Panc1 (cell line): ENCODE measurements around the gene SFXN2. TPM values are rescaled to one million over a fixed set of nuclear protein-coding genes. Genes with fewer than 3 reads are reported as not detected.

ENCODE experiments used
- ATAC-seq: fragments of 200-7000 bp; cut with Tn5 transposase; 2 replicates; pipeline ENCODE4 v1.9.1; 2020; ENCODE audit warnings: mild to moderate bottlenecking, moderate library complexity
- BruUV-seq: library from RNA; stranded (reverse); fragments of 400-500 nt; replicated peaks from 2 replicates; lab custom pipeline; 2021; lab: Mats Ljungman, UMichigan
- CTCF ChIA-PET: fragments of 300-600 bp; sonication (Branson Sonifier 250); formaldehyde crosslinking; loops from one replicate; lab custom pipeline; 2022; ENCODE audit warnings: antibody characterized with exemption; lab: Charles Lee
- POLR2A ChIA-PET: fragments of 300-600 bp; sonication (Branson Sonifier 250); formaldehyde crosslinking; loops from one replicate; lab custom pipeline; 2022; ENCODE audit warnings: antibody characterized with exemption; lab: Charles Lee
- DNase-seq: peaks from one replicate; pipeline ENCODE4 v3.0.0-alpha.2; 2010; ENCODE audit warnings: low read depth, low spot score
- H3K27ac ChIP-seq: 2 replicates; pipeline ENCODE4 v1.5.1; 2011; ENCODE audit warnings: mild to moderate bottlenecking, low read length, inconsistent platforms
- H3K27me3 ChIP-seq: fragments of 200-500 bp; sonication (Bioruptor generic); 2 replicates; pipeline ENCODE4 v1.6.0; 2014; ENCODE audit warnings: low read length, inconsistent platforms; ENCODE audit not compliant: control insufficient read depth, insufficient read depth
- H3K36me3 ChIP-seq: fragments of 200-500 bp; sonication (Bioruptor generic); 2 replicates; pipeline ENCODE4 v1.5.1; 2014; ENCODE audit warnings: inconsistent platforms, mild to moderate bottlenecking, low read length, moderate library complexity; ENCODE audit not compliant: control insufficient read depth, insufficient read depth
- H3K4me1 ChIP-seq: 2 replicates; pipeline ENCODE4 v1.5.1; 2011; ENCODE audit warnings: inconsistent platforms, mild to moderate bottlenecking, low read length, moderate library complexity; ENCODE audit not compliant: control insufficient read depth, insufficient read depth
- H3K4me3 ChIP-seq, 2 experiments: 2 replicates each; pipeline ENCODE4 v1.5.1; 2011 to 2012; ENCODE audit warnings: low read depth in 2 of 2, low read length in 2 of 2, mild to moderate bottlenecking in 2 of 2, inconsistent platforms in 1 of 2, moderate library complexity in 1 of 2
- H3K9me3 ChIP-seq: fragments of 200-500 bp; sonication (Bioruptor generic); 2 replicates; pipeline ENCODE4 v1.5.1; 2014; ENCODE audit warnings: low read depth, mild to moderate bottlenecking, inconsistent platforms, low read length, moderate library complexity; ENCODE audit not compliant: control insufficient read depth, insufficient read depth
- POLR2AphosphoS5 ChIP-seq: IDR thresholded peaks from 2 replicates; pipeline ENCODE4 v1.6.1; 2012; ENCODE audit warnings: mild to moderate bottlenecking, low read depth, low read length, moderate library complexity
- SIN3A ChIP-seq: IDR thresholded peaks from 2 replicates; pipeline ENCODE4 v1.6.1; 2012; ENCODE audit warnings: low read depth, mild to moderate bottlenecking, low read length, moderate library complexity, borderline replicate concordance; ENCODE audit not compliant: insufficient read depth
- TCF7L2 ChIP-seq: IDR thresholded peaks from 2 replicates; pipeline ENCODE4 v1.6.1; 2011; ENCODE audit warnings: mild to moderate bottlenecking, low read depth, low read length, inconsistent platforms
- in situ Hi-C: cut with HindIII; loops from 2 replicates; pipeline ENCODE4 v1.10.0; 2016; ENCODE audit warnings: low sequenced_read_pairs, low pct_unique_long_range_greater_than_20kb
- intact Hi-C: fragments of 100-400 bp; cut with micrococcal nuclease; formaldehyde crosslinking; loops from one replicate; pipeline ENCODE4 v1.10.0; 2022; ENCODE audit not compliant: unreplicated experiment
- total RNA-seq: library from RNA; stranded (reverse); gene quantifications from one replicate; pipeline ENCODE4 v1.2.1, GENCODE V29; 2021; ENCODE audit not compliant: unreplicated experiment
- TF ChIP-seq, protein P1 (sequence below), 2 experiments: IDR thresholded peaks; 2 replicates each; pipeline ENCODE4 v1.6.1; 2011 to 2012; ENCODE audit warnings: low read depth in 2 of 2, control low read depth in 1 of 2, low read length in 1 of 2, mild to moderate bottlenecking in 1 of 2, moderate library complexity in 1 of 2; ENCODE audit not compliant: insufficient read depth in 1 of 2
- TF ChIP-seq, protein P2 (sequence below): fragments of 450-650 bp; IDR thresholded peaks from 2 replicates; pipeline ENCODE4 v1.5.1; 2017; ENCODE audit warnings: mild to moderate bottlenecking

The SFXN2 gene
- total RNA-seq, 1 experiment from 2014 or later = 11.6 TPM

- intact Hi-C loops = no loop called here
- Histone ChIP-seq H3K9me3 (no peaks in the 10 kb centered on the region), H3K4me3 (no peak overlapping the region), H3K27me3 (no peaks in the 10 kb centered on the region), H3K36me3 (no peaks in the 10 kb centered on the region), H3K27ac (no peak overlapping the region; the same call in 1 of the 2 replicates), H3K4me1 (peaks cover 21% of the 10 kb centered on the region)
- POLR2A ChIA-PET = no interaction called here
- CTCF ChIA-PET = interaction anchor here (0.6 kb wide), 1 partner anchor 421 kb away, joined by 5 read pairs; no protein-coding TSS in a partner anchor
- BruUV-seq = no TSS peak
- in situ Hi-C loops = no loop called here
- ATAC-seq = no peak
- no peak for DNase-seq
- TF ChIP-seq SIN3A (no peak), POLR2AphosphoS5 (no peak), TCF7L2 (no peak)
- TF ChIP-seq, protein P1, sequence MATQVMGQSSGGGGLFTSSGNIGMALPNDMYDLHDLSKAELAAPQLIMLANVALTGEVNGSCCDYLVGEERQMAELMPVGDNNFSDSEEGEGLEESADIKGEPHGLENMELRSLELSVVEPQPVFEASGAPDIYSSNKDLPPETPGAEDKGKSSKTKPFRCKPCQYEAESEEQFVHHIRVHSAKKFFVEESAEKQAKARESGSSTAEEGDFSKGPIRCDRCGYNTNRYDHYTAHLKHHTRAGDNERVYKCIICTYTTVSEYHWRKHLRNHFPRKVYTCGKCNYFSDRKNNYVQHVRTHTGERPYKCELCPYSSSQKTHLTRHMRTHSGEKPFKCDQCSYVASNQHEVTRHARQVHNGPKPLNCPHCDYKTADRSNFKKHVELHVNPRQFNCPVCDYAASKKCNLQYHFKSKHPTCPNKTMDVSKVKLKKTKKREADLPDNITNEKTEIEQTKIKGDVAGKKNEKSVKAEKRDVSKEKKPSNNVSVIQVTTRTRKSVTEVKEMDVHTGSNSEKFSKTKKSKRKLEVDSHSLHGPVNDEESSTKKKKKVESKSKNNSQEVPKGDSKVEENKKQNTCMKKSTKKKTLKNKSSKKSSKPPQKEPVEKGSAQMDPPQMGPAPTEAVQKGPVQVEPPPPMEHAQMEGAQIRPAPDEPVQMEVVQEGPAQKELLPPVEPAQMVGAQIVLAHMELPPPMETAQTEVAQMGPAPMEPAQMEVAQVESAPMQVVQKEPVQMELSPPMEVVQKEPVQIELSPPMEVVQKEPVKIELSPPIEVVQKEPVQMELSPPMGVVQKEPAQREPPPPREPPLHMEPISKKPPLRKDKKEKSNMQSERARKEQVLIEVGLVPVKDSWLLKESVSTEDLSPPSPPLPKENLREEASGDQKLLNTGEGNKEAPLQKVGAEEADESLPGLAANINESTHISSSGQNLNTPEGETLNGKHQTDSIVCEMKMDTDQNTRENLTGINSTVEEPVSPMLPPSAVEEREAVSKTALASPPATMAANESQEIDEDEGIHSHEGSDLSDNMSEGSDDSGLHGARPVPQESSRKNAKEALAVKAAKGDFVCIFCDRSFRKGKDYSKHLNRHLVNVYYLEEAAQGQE (IDR thresholded peaks at IDR 0.05; ENCODE audit: insufficient read depth in 1 of 2, low read depth in 2 of 2, low read length in 1 of 2) = no peak
- TF ChIP-seq, protein P2, sequence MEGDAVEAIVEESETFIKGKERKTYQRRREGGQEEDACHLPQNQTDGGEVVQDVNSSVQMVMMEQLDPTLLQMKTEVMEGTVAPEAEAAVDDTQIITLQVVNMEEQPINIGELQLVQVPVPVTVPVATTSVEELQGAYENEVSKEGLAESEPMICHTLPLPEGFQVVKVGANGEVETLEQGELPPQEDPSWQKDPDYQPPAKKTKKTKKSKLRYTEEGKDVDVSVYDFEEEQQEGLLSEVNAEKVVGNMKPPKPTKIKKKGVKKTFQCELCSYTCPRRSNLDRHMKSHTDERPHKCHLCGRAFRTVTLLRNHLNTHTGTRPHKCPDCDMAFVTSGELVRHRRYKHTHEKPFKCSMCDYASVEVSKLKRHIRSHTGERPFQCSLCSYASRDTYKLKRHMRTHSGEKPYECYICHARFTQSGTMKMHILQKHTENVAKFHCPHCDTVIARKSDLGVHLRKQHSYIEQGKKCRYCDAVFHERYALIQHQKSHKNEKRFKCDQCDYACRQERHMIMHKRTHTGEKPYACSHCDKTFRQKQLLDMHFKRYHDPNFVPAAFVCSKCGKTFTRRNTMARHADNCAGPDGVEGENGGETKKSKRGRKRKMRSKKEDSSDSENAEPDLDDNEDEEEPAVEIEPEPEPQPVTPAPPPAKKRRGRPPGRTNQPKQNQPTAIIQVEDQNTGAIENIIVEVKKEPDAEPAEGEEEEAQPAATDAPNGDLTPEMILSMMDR = no peak
Measured at GRCh38 chr10:102759497-102760210, 45.2 kb downstream of the SFXN2 start.

DNA sequence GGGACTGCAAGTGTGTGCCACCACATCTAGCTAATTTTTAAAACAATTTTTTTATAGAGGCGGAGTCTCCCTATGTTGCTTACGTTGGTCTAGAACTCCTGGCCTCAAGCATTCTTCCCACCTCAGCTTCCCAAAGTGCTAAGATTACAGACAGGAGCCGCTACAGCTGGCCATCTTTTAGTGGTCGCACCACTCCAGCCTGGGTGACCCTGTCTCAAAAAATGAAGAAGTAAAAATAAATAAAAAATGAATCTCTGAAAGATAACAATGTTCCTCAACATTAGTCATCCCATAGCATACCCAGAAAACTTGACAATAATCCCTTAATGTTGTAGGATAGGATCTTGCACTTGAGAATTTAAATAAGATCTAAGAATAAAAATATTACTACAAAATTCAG lies 47.5 kb downstream of the SFXN2 start:
- intact Hi-C loops = no loop called here
- ChIA-PET CTCF (no interaction called here), POLR2A (interaction anchor here (0.6 kb wide), 1 partner anchor 13 kb away, joined by 4 read pairs; no protein-coding TSS in a partner anchor)
- no peak for DNase-seq
- no peak for ATAC-seq
- in situ Hi-C loops = no loop called here
- Histone ChIP-seq H3K36me3 (no peaks in the 10 kb centered on the region), H3K4me1 (peaks cover 39% of the 10 kb centered on the region), H3K27ac (peak overlapping the region; percentile 60), H3K9me3 (no peaks in the 10 kb centered on the region), H3K4me3 (no peak overlapping the region), H3K27me3 (no peaks in the 10 kb centered on the region)
- no TSS peak for BruUV-seq
- TF ChIP-seq, protein P2 = no peak
- no peak for TF ChIP-seq TCF7L2
- TF ChIP-seq SIN3A = no peak
- TF ChIP-seq, protein P1 (IDR thresholded peaks at IDR 0.05; ENCODE audit: insufficient read depth in 1 of 2, low read depth in 2 of 2, low read length in 1 of 2) = no peak
- TF ChIP-seq POLR2AphosphoS5 = no peak
